Measurements from ENCODE around the gene APOA5.
"Not testable (repeated sequence)": the region's sequence is repeated elsewhere in the genome, so short reads cannot be mapped to it uniquely, and the experiment has no call there.

Gene APOA5

GRCh38 chr11:116774661-116775060 lies 17.0 kb downstream of the APOA5 start:
- DNase-seq (ENCODE audit: low spot score), result no peak

- DNase-seq (ENCODE audit: low spot score), result no peak
Measured at GRCh38 chr11:116773203-116774097, 18.2 kb downstream of the APOA5 start.

GRCh38 chr11:116772443-116773202 lies 19.1 kb downstream of the APOA5 start, which contains the start of gene BUD13:
BUD13 (minus strand) TSS chr11:116772987; CDS start chr11:116772964, 23 bp downstream.
- peak; percentile 75 for DNase-seq (ENCODE audit: low spot score)

- DNase-seq (ENCODE audit: low spot score), result no peak
Measured at GRCh38 chr11:116771935-116772334, 19.7 kb downstream of the APOA5 start.

- DNase-seq (ENCODE audit: low spot score), result no peak
Measured at GRCh38 chr11:116762132-116762531, 29.5 kb downstream of the APOA5 start.

- DNase-seq (ENCODE audit: low spot score), result not testable (repeated sequence)
Measured at GRCh38 chr11:116756044-116756443, 35.6 kb downstream of the APOA5 start.

GRCh38 chr11:116750070-116750718 lies 41.5 kb downstream of the APOA5 start:
- DNase-seq (ENCODE audit: low spot score), result no peak

- no peak for DNase-seq (ENCODE audit: low spot score)
Measured at GRCh38 chr11:116742104-116742503, 49.6 kb downstream of the APOA5 start.

- DNase-seq (ENCODE audit: low spot score), result no peak
Measured at GRCh38 chr11:116740741-116741140, 50.9 kb downstream of the APOA5 start.

Data from SK-N-DZ (cell line).